Dendritic cell treated with granulocyte-macrophage colony-stimulating factor and Interleukin-4, amounts not matched to agents 40 ng/mL and 50 ng/mL, for 4 days (primary cell): ENCODE data around the gene INPP5J.
"Not testable (repeated sequence)": the region's sequence is repeated elsewhere in the genome, so short reads cannot be mapped to it uniquely, and the experiment has no call there.

Experiments
- H3K27ac Mint-ChIP-seq: one replicate; pipeline ENCODE4 v1.8.0; 2022; ENCODE audit warnings: mild to moderate bottlenecking, mixed read lengths
- H3K27me3 Mint-ChIP-seq: one replicate; pipeline ENCODE4 v1.8.0; 2022; ENCODE audit warnings: mild to moderate bottlenecking, mixed read lengths
- H3K36me3 Mint-ChIP-seq: one replicate; pipeline ENCODE4 v1.8.0; 2022; ENCODE audit warnings: low read depth, mixed read lengths
- H3K4me1 Mint-ChIP-seq: one replicate; pipeline ENCODE4 v1.8.0; 2022; ENCODE audit warnings: low read depth, mixed read lengths
- H3K4me3 Mint-ChIP-seq: one replicate; pipeline ENCODE4 v1.8.0; 2022; ENCODE audit warnings: mild to moderate bottlenecking, moderate library complexity, mixed read lengths
- H3K9me3 Mint-ChIP-seq: one replicate; pipeline ENCODE4 v1.8.0; 2022; ENCODE audit warnings: mixed read lengths
- intact Hi-C: fragments of 100-400 bp; cut with micrococcal nuclease; formaldehyde crosslinking; loops from one replicate; pipeline ENCODE4 v1.15.0; 2022

INPP5J gene

GRCh38 chr22:31092161-31092560, 30.6 kb upstream of the INPP5J start:
- Mint-ChIP-seq H3K27me3 (no peaks in the 10 kb centered on the region), H3K9me3 (no peaks in the 10 kb centered on the region), H3K27ac (no peak overlapping the region), H3K4me3 (no peak overlapping the region), H3K4me1 (peaks cover 15% of the 10 kb centered on the region), H3K36me3 (peaks cover 20% of the 10 kb centered on the region)
- intact Hi-C loops, result no loop called here

- intact Hi-C loops, result no loop called here
- Mint-ChIP-seq H3K27ac (no peak overlapping the region), H3K36me3 (peaks cover 23% of the 10 kb centered on the region), H3K9me3 (no peaks in the 10 kb centered on the region), H3K4me3 (no peak overlapping the region), H3K4me1 (peaks cover 15% of the 10 kb centered on the region), H3K27me3 (no peaks in the 10 kb centered on the region)
Observed at GRCh38 chr22:31093086-31093850, 29.5 kb upstream of the INPP5J start.

GRCh38 chr22:31094021-31094551, 28.7 kb upstream of the INPP5J start:
- intact Hi-C loops, result no loop called here
- Mint-ChIP-seq H3K9me3 (no peaks in the 10 kb centered on the region), H3K27me3 (no peaks in the 10 kb centered on the region), H3K27ac (no peak overlapping the region), H3K4me3 (no peak overlapping the region), H3K36me3 (peaks cover 28% of the 10 kb centered on the region), H3K4me1 (peaks cover 10% of the 10 kb centered on the region)

GRCh38 chr22:31094741-31095140, 28.0 kb upstream of the INPP5J start:
- H3K36me3 Mint-ChIP-seq, result peaks cover 31% of the 10 kb centered on the region
- no peaks in the 10 kb centered on the region for H3K27me3 Mint-ChIP-seq
- H3K27ac Mint-ChIP-seq, result no peak overlapping the region
- H3K4me1 Mint-ChIP-seq, result peaks cover 8% of the 10 kb centered on the region
- intact Hi-C loops, result no loop called here
- H3K9me3 Mint-ChIP-seq, result no peaks in the 10 kb centered on the region
- H3K4me3 Mint-ChIP-seq, result no peak overlapping the region

GRCh38 chr22:31095637-31096249, 27.0 kb upstream of the INPP5J start:
- H3K36me3 Mint-ChIP-seq, result peaks cover 36% of the 10 kb centered on the region
- H3K27ac Mint-ChIP-seq, result no peak overlapping the region
- intact Hi-C loops, result no loop called here
- no peaks in the 10 kb centered on the region for H3K9me3 Mint-ChIP-seq
- H3K4me3 Mint-ChIP-seq, result no peak overlapping the region
- H3K4me1 Mint-ChIP-seq, result peaks cover 8% of the 10 kb centered on the region
- no peaks in the 10 kb centered on the region for H3K27me3 Mint-ChIP-seq

- H3K36me3 Mint-ChIP-seq, result peaks cover 31% of the 10 kb centered on the region
- H3K4me1 Mint-ChIP-seq, result peaks cover 8% of the 10 kb centered on the region
- H3K4me3 Mint-ChIP-seq, result no peak overlapping the region
- no peaks in the 10 kb centered on the region for H3K27me3 Mint-ChIP-seq
- H3K27ac Mint-ChIP-seq, result peak overlapping the region; percentile 20
- H3K9me3 Mint-ChIP-seq, result no peaks in the 10 kb centered on the region
- intact Hi-C loops, result no loop called here
Observed at GRCh38 chr22:31096657-31097279, 26.0 kb upstream of the INPP5J start.

- peaks cover 31% of the 10 kb centered on the region for H3K36me3 Mint-ChIP-seq
- not testable (repeated sequence) for H3K27ac Mint-ChIP-seq, H3K4me1 Mint-ChIP-seq
Observed at GRCh38 chr22:31097539-31097938, 25.2 kb upstream of the INPP5J start.

GRCh38 chr22:31097941-31098631, 24.7 kb upstream of the INPP5J start:
- intact Hi-C loops, result no loop called here
- H3K9me3 Mint-ChIP-seq, result no peaks in the 10 kb centered on the region

More at GRCh38 chr22:31097539-31097938, 25.2 kb upstream of the INPP5J start:
- H3K9me3 Mint-ChIP-seq, intact Hi-C loops, H3K4me3 Mint-ChIP-seq, H3K27me3 Mint-ChIP-seq: not testable (repeated sequence)

GRCh38 chr22:31098632-31099110, 24.1 kb upstream of the INPP5J start:
- Mint-ChIP-seq H3K4me1 (peaks cover 8% of the 10 kb centered on the region), H3K4me3 (no peak overlapping the region), H3K9me3 (no peaks in the 10 kb centered on the region), H3K36me3 (peaks cover 31% of the 10 kb centered on the region), H3K27me3 (no peaks in the 10 kb centered on the region), H3K27ac (no peak overlapping the region)
- intact Hi-C loops, result no loop called here

More at GRCh38 chr22:31097941-31098631, 24.7 kb upstream of the INPP5J start:
- no peaks in the 10 kb centered on the region for H3K27me3 Mint-ChIP-seq
- no peak overlapping the region for H3K4me3 Mint-ChIP-seq
- H3K27ac Mint-ChIP-seq, result no peak overlapping the region
- peaks cover 8% of the 10 kb centered on the region for H3K4me1 Mint-ChIP-seq
- H3K36me3 Mint-ChIP-seq, result peaks cover 31% of the 10 kb centered on the region

- H3K36me3 Mint-ChIP-seq, result peaks cover 31% of the 10 kb centered on the region
- H3K4me1 Mint-ChIP-seq, result peaks cover 8% of the 10 kb centered on the region
- intact Hi-C loops, result no loop called here
- no peaks in the 10 kb centered on the region for H3K9me3 Mint-ChIP-seq
- no peak overlapping the region for H3K27ac Mint-ChIP-seq
- H3K4me3 Mint-ChIP-seq, result no peak overlapping the region
- no peaks in the 10 kb centered on the region for H3K27me3 Mint-ChIP-seq
Observed at GRCh38 chr22:31099386-31099785, 23.4 kb upstream of the INPP5J start.

GRCh38 chr22:31099841-31100761, 22.7 kb upstream of the INPP5J start:
- H3K27me3 Mint-ChIP-seq, result no peaks in the 10 kb centered on the region
- intact Hi-C loops, result no loop called here
- H3K27ac Mint-ChIP-seq, result no peak overlapping the region
- no peaks in the 10 kb centered on the region for H3K9me3 Mint-ChIP-seq
- H3K4me1 Mint-ChIP-seq, result peaks cover 8% of the 10 kb centered on the region
- no peak overlapping the region for H3K4me3 Mint-ChIP-seq
- peaks cover 31% of the 10 kb centered on the region for H3K36me3 Mint-ChIP-seq

GRCh38 chr22:31100762-31101525, 21.8 kb upstream of the INPP5J start:
- peaks cover 26% of the 10 kb centered on the region for H3K36me3 Mint-ChIP-seq
- H3K9me3 Mint-ChIP-seq, result no peaks in the 10 kb centered on the region
- H3K4me1 Mint-ChIP-seq, result peaks cover 3% of the 10 kb centered on the region
- H3K27me3 Mint-ChIP-seq, result no peaks in the 10 kb centered on the region
- no peak overlapping the region for H3K27ac Mint-ChIP-seq
- no peak overlapping the region for H3K4me3 Mint-ChIP-seq
- intact Hi-C loops, result no loop called here
